Measurements from ENCODE around the gene PIK3R6. TPM values are rescaled to one million over a fixed set of nuclear protein-coding genes. Genes with fewer than 3 reads are reported as not detected.
"Not testable (repeated sequence)": the region's sequence is repeated elsewhere in the genome, so short reads cannot be mapped to it uniquely, and the experiment has no call there.

The PIK3R6 gene
- total RNA-seq, 1 donor from 2014 or later, result 1.6 TPM

- peak; percentile 69 for DNase-seq (ENCODE audit: low spot score)
Measured at GRCh38 chr17:8894202-8894671, 26.8 kb upstream of the PIK3R6 start.

GRCh38 chr17:8893621-8894201 is 26.2 kb upstream of the PIK3R6 start:
- no peak for DNase-seq (ENCODE audit: low spot score)

- DNase-seq (ENCODE audit: low spot score), result no peak
Measured at GRCh38 chr17:8893059-8893458, 25.6 kb upstream of the PIK3R6 start.

- DNase-seq (ENCODE audit: low spot score), result no peak
Measured at GRCh38 chr17:8892338-8892690, 24.8 kb upstream of the PIK3R6 start.

- no peak for DNase-seq (ENCODE audit: low spot score)
Measured at GRCh38 chr17:8890671-8891070, 23.2 kb upstream of the PIK3R6 start.

GRCh38 chr17:8889458-8890210 is 22.2 kb upstream of the PIK3R6 start:
- DNase-seq (ENCODE audit: low spot score), result no peak

DNA sequence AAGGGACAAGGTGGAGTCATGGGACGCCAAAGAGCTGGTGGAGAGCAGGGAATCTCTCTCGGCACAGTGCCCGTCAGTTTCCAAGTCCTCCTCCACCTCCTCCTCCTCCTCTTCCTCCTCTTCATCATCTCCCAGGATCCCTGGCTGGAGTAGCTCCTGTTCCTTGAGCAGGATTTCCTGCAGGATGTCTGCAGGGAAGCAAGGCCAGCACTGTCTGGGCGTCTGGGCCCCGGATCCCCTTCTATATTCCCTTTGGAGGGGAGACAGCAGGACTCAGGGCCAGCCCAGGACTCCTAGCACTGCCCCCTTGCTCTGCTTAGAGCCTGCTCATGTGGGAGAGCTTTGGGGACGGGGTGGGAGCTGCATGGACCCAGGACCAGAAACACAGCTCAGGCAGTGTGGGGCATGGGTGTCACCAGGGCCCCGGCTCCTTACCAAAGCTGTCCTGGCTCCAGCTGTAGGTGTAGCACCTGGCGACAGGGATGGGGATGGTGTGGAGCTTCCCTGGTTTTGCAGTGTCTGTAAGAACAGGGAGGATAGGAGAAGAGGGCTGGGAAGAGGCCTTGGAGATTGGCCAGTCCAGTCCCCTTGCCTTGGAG is 21.3 kb upstream of the PIK3R6 start:
- DNase-seq (ENCODE audit: low spot score), result no peak

GRCh38 chr17:8887834-8888703 is 20.6 kb upstream of the PIK3R6 start:
- no peak for DNase-seq (ENCODE audit: low spot score)

DNA sequence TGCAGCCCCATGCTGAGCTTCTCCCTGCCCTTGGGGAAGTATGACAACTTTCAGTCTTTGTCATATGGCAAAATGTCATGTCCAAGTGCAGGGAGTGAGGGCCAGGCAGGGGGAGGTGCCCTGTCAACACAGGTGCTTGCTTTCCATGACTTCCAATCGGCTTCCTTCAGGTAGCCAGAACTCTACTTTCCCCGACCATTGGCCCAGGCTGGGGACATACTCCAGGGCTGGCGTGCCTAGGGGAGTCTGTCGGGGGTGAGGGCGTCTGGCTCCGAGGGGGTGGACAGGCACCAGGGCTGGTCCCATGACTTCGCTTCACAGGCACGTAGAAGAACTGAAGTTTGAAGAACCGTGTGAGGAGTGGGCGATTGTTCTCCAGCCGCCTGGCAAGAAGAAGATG is 19.8 kb upstream of the PIK3R6 start:
- DNase-seq (ENCODE audit: low spot score), result no peak

DNA sequence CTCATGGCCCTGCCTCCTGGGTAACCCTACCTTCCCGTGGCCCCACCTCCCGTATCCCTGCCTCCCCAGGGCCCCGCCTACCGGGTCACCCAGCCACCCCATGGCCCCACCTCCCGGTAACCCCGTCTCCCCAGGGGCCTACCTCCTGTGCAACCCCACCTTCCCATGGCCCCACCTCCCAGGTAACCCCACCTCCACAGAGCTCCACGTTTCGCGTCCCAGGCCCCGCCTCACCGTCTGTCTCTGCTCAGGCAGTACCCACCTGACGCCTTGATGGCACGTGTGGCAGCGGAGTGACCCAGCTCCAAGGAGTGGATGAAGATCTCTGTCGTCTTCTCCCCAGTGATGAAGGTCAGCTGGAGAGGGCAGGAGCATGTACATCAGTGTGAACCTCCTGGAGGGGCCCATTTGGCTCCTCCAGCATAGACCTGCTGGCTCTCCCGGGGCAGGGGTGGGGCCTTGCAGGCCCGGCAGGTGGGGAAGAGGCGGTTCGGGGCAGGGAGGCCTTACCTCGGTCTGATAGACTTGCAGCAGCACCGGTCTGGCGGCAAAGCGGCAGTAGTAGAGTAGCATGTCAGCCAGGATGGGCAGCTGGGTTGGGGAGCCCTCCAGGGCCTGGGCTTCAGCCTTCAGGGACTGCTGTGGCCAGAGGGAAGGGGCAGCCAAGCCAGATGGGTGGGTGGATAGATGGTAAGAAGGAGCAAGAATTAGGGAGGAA is 18.7 kb upstream of the PIK3R6 start:
- no peak for DNase-seq (ENCODE audit: low spot score)

GRCh38 chr17:8885163-8885966 is 17.9 kb upstream of the PIK3R6 start:
- DNase-seq (ENCODE audit: low spot score), result not testable (repeated sequence)

GRCh38 chr17:8884336-8884990 is 17.0 kb upstream of the PIK3R6 start:
- DNase-seq (ENCODE audit: low spot score), result no peak

GRCh38 chr17:8883353-8883752 is 15.9 kb upstream of the PIK3R6 start:
- DNase-seq (ENCODE audit: low spot score), result no peak

DNA sequence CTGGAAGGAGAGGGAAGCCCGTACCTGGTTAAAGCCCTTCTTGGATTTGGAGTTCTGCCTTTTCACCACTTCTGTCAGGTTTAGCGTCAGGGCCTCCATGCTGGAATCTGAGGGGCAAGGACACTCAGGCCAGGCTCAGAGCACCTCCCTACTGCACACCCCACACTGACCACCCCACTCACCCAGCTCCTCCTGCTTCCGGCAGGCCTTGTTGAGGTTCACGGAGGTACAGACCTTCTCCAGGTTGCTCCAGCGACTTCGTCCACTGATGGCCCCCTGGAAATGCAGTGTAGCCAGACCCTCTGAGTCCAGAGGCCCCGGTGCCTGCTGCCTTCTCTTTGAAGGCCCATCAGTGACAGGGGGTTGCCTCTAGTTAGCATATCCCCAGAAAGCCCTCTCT is 14.1 kb upstream of the PIK3R6 start:
- DNase-seq (ENCODE audit: low spot score), result no peak

- no peak for DNase-seq (ENCODE audit: low spot score)
Measured at GRCh38 chr17:8880466-8880865, 13.0 kb upstream of the PIK3R6 start.

GRCh38 chr17:8879410-8879809 is 11.9 kb upstream of the PIK3R6 start:
- DNase-seq (ENCODE audit: low spot score), result no peak

DNA sequence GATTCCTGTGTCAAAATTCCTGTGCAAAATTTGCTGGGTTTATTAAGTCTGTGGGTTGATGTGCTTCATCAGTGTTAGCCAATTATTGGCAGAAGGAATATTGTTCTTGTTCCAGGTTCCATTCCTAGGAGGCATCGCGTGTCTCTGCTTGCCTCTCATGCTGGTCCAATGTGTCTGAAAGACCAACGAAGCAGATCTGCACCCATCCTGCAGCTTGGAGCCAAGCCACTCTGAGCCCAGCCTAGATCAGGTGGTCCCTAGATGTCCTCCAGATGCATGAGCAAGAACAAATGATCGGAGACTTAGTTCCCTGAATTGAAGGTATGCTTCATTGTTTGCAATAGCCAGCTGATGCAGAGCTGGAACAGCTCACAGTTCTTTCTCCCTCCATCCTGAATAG is 10.5 kb upstream of the PIK3R6 start:
- DNase-seq (ENCODE audit: low spot score), result no peak

DNA sequence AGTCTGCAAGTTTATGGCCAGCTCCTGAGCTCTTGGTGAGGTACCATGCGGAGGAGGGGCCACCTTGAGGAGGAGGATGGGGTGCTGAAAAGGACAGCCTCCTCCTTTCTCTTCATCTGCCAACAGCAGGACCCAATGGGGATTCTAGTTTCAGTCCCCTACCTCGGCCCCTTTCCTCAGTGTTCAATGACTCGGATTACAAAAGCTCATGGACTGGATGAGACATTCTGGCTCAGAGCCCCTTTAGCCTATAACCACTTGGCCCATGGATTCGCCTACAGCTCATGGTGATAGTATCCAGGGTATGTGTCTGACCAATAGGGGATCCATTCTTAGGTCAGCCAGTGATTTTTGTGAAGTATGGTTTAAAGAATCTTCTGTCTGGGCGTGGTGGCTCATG is 8.5 kb upstream of the PIK3R6 start:
- no peak for DNase-seq (ENCODE audit: low spot score)

GRCh38 chr17:8875436-8875835 is 8.0 kb upstream of the PIK3R6 start:
- no peak for DNase-seq (ENCODE audit: low spot score)
